Measurements from ENCODE around the gene UBE2M.

GRCh38 chr19:58548859-58549663 is 9.3 kb downstream of the UBE2M start:
- TF ChIP-seq, protein P1, sequence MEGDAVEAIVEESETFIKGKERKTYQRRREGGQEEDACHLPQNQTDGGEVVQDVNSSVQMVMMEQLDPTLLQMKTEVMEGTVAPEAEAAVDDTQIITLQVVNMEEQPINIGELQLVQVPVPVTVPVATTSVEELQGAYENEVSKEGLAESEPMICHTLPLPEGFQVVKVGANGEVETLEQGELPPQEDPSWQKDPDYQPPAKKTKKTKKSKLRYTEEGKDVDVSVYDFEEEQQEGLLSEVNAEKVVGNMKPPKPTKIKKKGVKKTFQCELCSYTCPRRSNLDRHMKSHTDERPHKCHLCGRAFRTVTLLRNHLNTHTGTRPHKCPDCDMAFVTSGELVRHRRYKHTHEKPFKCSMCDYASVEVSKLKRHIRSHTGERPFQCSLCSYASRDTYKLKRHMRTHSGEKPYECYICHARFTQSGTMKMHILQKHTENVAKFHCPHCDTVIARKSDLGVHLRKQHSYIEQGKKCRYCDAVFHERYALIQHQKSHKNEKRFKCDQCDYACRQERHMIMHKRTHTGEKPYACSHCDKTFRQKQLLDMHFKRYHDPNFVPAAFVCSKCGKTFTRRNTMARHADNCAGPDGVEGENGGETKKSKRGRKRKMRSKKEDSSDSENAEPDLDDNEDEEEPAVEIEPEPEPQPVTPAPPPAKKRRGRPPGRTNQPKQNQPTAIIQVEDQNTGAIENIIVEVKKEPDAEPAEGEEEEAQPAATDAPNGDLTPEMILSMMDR (conservative IDR thresholded peaks at IDR 0.05 in 1 of 2, IDR thresholded peaks at IDR 0.05 in 1 of 2; ENCODE audit: extremely low read depth in 1 of 2, insufficient read depth in 1 of 2, low read depth in 1 of 2, low read length in 2 of 2) = no peak
- no peak for TF ChIP-seq EZH2 (IDR thresholded peaks at IDR 0.05; ENCODE audit: borderline replicate concordance, low read length)
